GM12878 (cell line): Measurements from ENCODE around the gene PCK1. TPM values are rescaled to one million over a fixed set of nuclear protein-coding genes. Genes with fewer than 3 reads are reported as not detected.

Experiments
- ATAC-seq: fragments of 200-7000 bp; cut with Tn5 transposase; 3 replicates; pipeline ENCODE4 v1.9.1; 2020; ENCODE audit warnings: mild to moderate bottlenecking, moderate library complexity
- BruUV-seq: library from RNA; stranded (reverse); fragments of 400-500 nt; replicated peaks from 2 replicates; lab custom pipeline; 2021; lab: Mats Ljungman, UMichigan
- CTCF ChIA-PET: fragments of 300-600 bp; sonication (Branson Sonifier 250); formaldehyde crosslinking; extraction: SDS; loops from one replicate; lab custom pipeline; 2021; ENCODE audit warnings: inconsistent platforms; lab: Yijun Ruan, JAX
- POLR2A ChIA-PET: fragments of 350-600 bp; formaldehyde crosslinking; extraction: SDS; loops from one replicate; lab custom pipeline; 2021; ENCODE audit warnings: inconsistent platforms; lab: Charles Lee
- RAD21 ChIA-PET: fragments of 300-600 bp; sonication (Branson Sonifier 250); formaldehyde crosslinking; loops from one replicate; lab custom pipeline; 2023; ENCODE audit warnings: antibody characterized with exemption; ENCODE audit not compliant: unreplicated experiment; lab: Charles Lee
- SMC1A ChIA-PET: fragments of 300-600 bp; sonication (Branson Sonifier 250); formaldehyde crosslinking; loops from one replicate; lab custom pipeline; 2023; ENCODE audit not compliant: unreplicated experiment, uncharacterized antibody; lab: Charles Lee
- DNase-seq: peaks from one replicate; pipeline ENCODE4 v3.0.0-alpha.2; 2011; ENCODE audit warnings: low read depth, low spot score
- FAIRE-seq: peaks from 3 replicates; lab custom pipeline; 2011; peaks lifted over from hg19 to GRCh38; lab: Jason Lieb, UNC
- H2AFZ ChIP-seq: 2 replicates; pipeline ENCODE4 v1.6.0; 2011; ENCODE audit warnings: low read depth, low read length, control low read depth; ENCODE audit not compliant: control insufficient read depth
- H3K27ac ChIP-seq: 2 replicates; pipeline ENCODE4 v1.5.1; 2011; ENCODE audit warnings: control low read depth; ENCODE audit not compliant: control insufficient read depth, insufficient read depth
- H3K27me3 ChIP-seq, 2 experiments: replicated peaks in 1 of 2; 2 replicates each; pipeline versions ENCODE4 v1.6.0 to v1.6.1; 2011; ENCODE audit warnings: low read length in 1 of 2; ENCODE audit not compliant: control insufficient read depth in 2 of 2, insufficient read depth in 2 of 2
- H3K36me3 ChIP-seq, 2 experiments: 2 replicates each; pipeline ENCODE4 v1.5.1; 2011; ENCODE audit warnings: low read length in 1 of 2; ENCODE audit not compliant: control insufficient read depth in 2 of 2, insufficient read depth in 2 of 2
- H3K4me1 ChIP-seq: 2 replicates; pipeline ENCODE4 v1.6.1; 2011; ENCODE audit warnings: mild to moderate bottlenecking, low read length, moderate library complexity, mixed read lengths; ENCODE audit not compliant: control insufficient read depth, insufficient read depth
- H3K4me2 ChIP-seq: 2 replicates; pipeline ENCODE4 v1.6.0; 2011; ENCODE audit warnings: control low read depth; ENCODE audit not compliant: control insufficient read depth, insufficient read depth
- H3K4me3 ChIP-seq: fragments of 200-600 bp; sonication (generic); 2 replicates; pipeline ENCODE4 v1.5.1; 2016
- H3K79me2 ChIP-seq: 2 replicates; pipeline ENCODE4 v1.6.0; 2011; ENCODE audit warnings: low read length; ENCODE audit not compliant: control insufficient read depth, insufficient read depth
- H3K9ac ChIP-seq: 2 replicates; pipeline ENCODE4 v1.8.0; 2011; ENCODE audit warnings: low read length, control low read depth, mixed read lengths; ENCODE audit not compliant: control insufficient read depth, insufficient read depth
- H3K9me3 ChIP-seq: replicated peaks from 3 replicates; pipeline ENCODE4 v1.5.1; 2011; ENCODE audit warnings: mild to moderate bottlenecking, low read length; ENCODE audit not compliant: control insufficient read depth, insufficient read depth
- H4K20me1 ChIP-seq: 2 replicates; pipeline ENCODE4 v1.6.0; 2011; ENCODE audit not compliant: control insufficient read depth, insufficient read depth
- ASH2L ChIP-seq: fragments of 300-600, 200-600 bp; sonication (generic); IDR thresholded peaks from 2 replicates; pipeline ENCODE4 v1.6.1; 2017; ENCODE audit warnings: low read depth, mild to moderate bottlenecking, borderline replicate concordance
- BCL11A ChIP-seq: IDR thresholded peaks from 2 replicates; pipeline ENCODE4 v1.6.1; 2011; ENCODE audit warnings: low read depth, low read length
- IRF4 ChIP-seq: IDR thresholded peaks from 2 replicates; pipeline ENCODE4 v1.6.1; 2011; ENCODE audit warnings: low read depth, low read length
- POLR2AphosphoS2 ChIP-seq: IDR thresholded peaks from 2 replicates; pipeline ENCODE4 v1.6.1; 2011; ENCODE audit warnings: low read depth, mild to moderate bottlenecking, low read length, improper control_type of control experiment, moderate library complexity
- TCF7 ChIP-seq: IDR thresholded peaks from 2 replicates; pipeline ENCODE4 v1.6.1; 2014; ENCODE audit warnings: antibody characterized with exemption, borderline replicate concordance
- YBX1 ChIP-seq: fragments of 450-650 bp; IDR thresholded peaks from 2 replicates; pipeline ENCODE4 v1.6.1; 2016; ENCODE audit warnings: antibody characterized with exemption
- WGBS: methylation state at CpG from one replicate; pipeline ENCODE4 v1.1.6; 2016; ENCODE audit warnings: low lambda C conversion rate; ENCODE audit not compliant: insufficient replicate concordance, insufficient coverage; ENCODE audit errors: missing lambda C conversion rate; 5-methylcytosine and 5-hydroxymethylcytosine counted together
- in situ Hi-C: fragments of 300-500 bp; cut with MboI; formaldehyde crosslinking; loops from 9 replicates; pipeline ENCODE4 v1.14.3; 2018; ENCODE audit warnings: mixed read lengths
- intact Hi-C: fragments of 100-400 bp; cut with micrococcal nuclease; formaldehyde crosslinking; loops from one replicate; pipeline ENCODE4 v1.14.2; 2022; ENCODE audit not compliant: unreplicated experiment
- polyA plus RNA-seq, 11 experiments: library from polyadenylated mRNA; depleted of rRNA in 4 of 11; unstranded in 6 of 11; stranded (reverse) in 5 of 11; fragments of >200 nt; fragmentation: Nextera tagmentation in 4 of 11; fragmentation: Illumina TruSeq in 1 of 11; extraction: Ambion mirVana in 4 of 11; extraction: Trizol in 1 of 11; gene quantifications; 1 replicate in 1 of 11; 2 replicates in 10 of 11; pipeline versions ENCODE4 v1.2.1 to v1.2.3, GENCODE V29; 2011 to 2016; ENCODE audit warnings: inconsistent platforms in 2 of 11, missing spikeins in 2 of 11, low read depth in 1 of 11
- total RNA-seq, 4 experiments: library from RNA; depleted of rRNA in 3 of 4; stranded (reverse); fragments of >200 nt in 3 of 4; fragmentation: Illumina TruSeq in 1 of 4; extraction: Trizol in 1 of 4; gene quantifications; 2 replicates each; pipeline versions ENCODE4 v1.2.1 to v1.2.3, GENCODE V29; 2013 to 2021
- TF ChIP-seq, protein P1 (sequence below): IDR thresholded peaks from 2 replicates; pipeline ENCODE4 v1.6.1; 2012; ENCODE audit warnings: improper control_type of control experiment, low read depth, low read length; ENCODE audit not compliant: insufficient replicate concordance
- TF ChIP-seq, protein P2 (sequence below): fragments of 450-650 bp; IDR thresholded peaks from 2 replicates; pipeline ENCODE4 v1.6.1; 2017; ENCODE audit warnings: antibody characterized with exemption, mild to moderate bottlenecking, moderate library complexity

The PCK1 gene
- total and polyA plus RNA-seq, 10 of the 15 experiments (the other 5 are each of a cell fraction or from before 2014, with no cell fraction given): 0.02 to 0.33 (median 0.09) TPM; not detected in 5

DNA sequence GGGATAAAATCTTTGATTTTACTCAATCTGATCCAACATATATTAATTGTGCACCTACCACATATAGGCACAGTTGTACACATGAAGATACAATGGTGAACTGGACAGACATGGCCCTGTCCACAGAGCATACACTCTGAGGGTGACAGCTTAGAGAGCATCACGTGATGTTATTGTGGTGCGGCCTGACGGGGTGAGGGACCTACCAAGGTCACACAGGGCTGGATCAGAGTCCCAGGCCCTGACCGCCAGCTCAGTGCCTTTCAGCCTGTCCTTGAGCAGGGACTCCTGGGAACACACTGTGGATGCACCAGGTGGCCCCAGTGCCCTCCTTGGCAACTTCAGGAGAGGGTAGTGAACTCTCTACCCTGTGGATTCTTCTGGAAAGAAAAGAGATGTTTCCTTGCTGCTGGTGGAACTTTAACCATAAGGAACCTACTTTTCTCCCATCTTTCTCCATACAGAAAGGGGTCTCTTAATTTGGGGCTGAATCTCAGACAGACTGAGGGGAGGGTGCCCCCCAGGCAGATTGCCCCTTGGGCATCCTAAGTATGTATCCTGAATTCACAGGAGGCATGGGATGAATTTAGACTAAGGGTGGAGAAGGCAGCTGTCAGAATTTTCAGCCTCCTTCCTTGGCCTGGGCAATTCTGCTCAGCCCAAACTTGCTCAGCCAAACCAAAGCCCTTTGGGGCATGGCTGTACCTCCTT is 26.5 kb downstream of the PCK1 start:
- ChIA-PET SMC1A (interaction anchor here (0.6 to 2.1 kb wide), 2 partner anchors 9 to 187 kb away, joined by 3 to 6 read pairs; no protein-coding TSS in a partner anchor), CTCF (interaction anchor here (0.5 kb wide), 1 partner anchor 624 kb away, joined by 3 read pairs; no protein-coding TSS in a partner anchor), POLR2A (no interaction called here), RAD21 (no interaction called here)
- ATAC-seq: no peak
- H4K20me1 ChIP-seq: no peaks in the 10 kb centered on the region
- no TSS peak for BruUV-seq
- H3K9me3 ChIP-seq: peaks cover 2% of the 10 kb centered on the region; the same call in 1 of the 3 replicates
- H3K36me3 ChIP-seq: no peaks in the 10 kb centered on the region
- no peak overlapping the region for H2AFZ ChIP-seq
- in situ Hi-C loops: no loop called here
- H3K27me3 ChIP-seq: no peaks in the 10 kb centered on the region; a peak in 1 of 4 replicates
- H3K4me1 ChIP-seq: no peaks in the 10 kb centered on the region
- 28% methylated on average over 4 of the region's 4 CpGs for WGBS
- H3K27ac ChIP-seq: no peak overlapping the region
- no peak overlapping the region for H3K9ac ChIP-seq
- no peak overlapping the region for H3K4me2 ChIP-seq
- intact Hi-C loops: no loop called here
- DNase-seq: no peak
- H3K79me2 ChIP-seq: no peaks in the 10 kb centered on the region
- no peak for TF ChIP-seq BCL11A
- TF ChIP-seq IRF4: no peak
- FAIRE-seq: no peak
- no peak overlapping the region for H3K4me3 ChIP-seq

DNA sequence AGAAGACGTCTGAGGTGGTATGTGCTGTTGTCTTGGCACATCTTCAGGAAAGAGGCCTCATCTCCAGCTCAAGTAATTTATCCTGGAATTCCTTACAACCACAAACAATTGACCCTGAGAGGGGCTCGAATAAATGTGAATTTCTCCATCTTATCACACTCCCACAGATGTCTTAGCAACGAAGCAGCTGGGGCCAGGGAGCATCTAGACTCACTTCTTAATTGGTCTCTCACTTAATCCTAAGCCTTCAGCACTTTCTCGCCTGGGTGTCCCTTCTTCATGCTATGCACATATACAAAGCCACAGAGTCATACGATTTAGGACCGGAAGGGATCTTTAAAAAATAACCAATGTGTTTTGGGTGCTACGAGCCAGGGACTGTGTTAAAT is 27.1 kb downstream of the PCK1 start:
- no TSS peak for BruUV-seq
- no peak overlapping the region for H3K9ac ChIP-seq
- H3K4me3 ChIP-seq: no peak overlapping the region
- no peaks in the 10 kb centered on the region for H3K36me3 ChIP-seq
- H3K79me2 ChIP-seq: no peaks in the 10 kb centered on the region
- no peak overlapping the region for H3K27ac ChIP-seq
- no peak overlapping the region for H3K4me2 ChIP-seq
- POLR2A ChIA-PET: no interaction called here
- WGBS: 28% methylated on average over 7 of the region's 7 CpGs
- intact Hi-C loops: no loop called here
- ATAC-seq: no peak
- in situ Hi-C loops: no loop called here
- H4K20me1 ChIP-seq: no peaks in the 10 kb centered on the region
- H3K4me1 ChIP-seq: no peaks in the 10 kb centered on the region
- H2AFZ ChIP-seq: no peak overlapping the region
- no peak for DNase-seq
- CTCF ChIA-PET: interaction anchor here (0.5 kb wide), 1 partner anchor 623 kb away, joined by 3 read pairs; no protein-coding TSS in a partner anchor
- peaks cover 2% of the 10 kb centered on the region; the same call in 1 of the 3 replicates for H3K9me3 ChIP-seq
- SMC1A ChIA-PET: interaction anchor here (2.1 kb wide), 1 partner anchor 8 kb away, joined by 6 read pairs; no protein-coding TSS in a partner anchor
- RAD21 ChIA-PET: no interaction called here
- H3K27me3 ChIP-seq: no peaks in the 10 kb centered on the region; a peak in 1 of 4 replicates
- no peak for FAIRE-seq
- TF ChIP-seq, protein P1, sequence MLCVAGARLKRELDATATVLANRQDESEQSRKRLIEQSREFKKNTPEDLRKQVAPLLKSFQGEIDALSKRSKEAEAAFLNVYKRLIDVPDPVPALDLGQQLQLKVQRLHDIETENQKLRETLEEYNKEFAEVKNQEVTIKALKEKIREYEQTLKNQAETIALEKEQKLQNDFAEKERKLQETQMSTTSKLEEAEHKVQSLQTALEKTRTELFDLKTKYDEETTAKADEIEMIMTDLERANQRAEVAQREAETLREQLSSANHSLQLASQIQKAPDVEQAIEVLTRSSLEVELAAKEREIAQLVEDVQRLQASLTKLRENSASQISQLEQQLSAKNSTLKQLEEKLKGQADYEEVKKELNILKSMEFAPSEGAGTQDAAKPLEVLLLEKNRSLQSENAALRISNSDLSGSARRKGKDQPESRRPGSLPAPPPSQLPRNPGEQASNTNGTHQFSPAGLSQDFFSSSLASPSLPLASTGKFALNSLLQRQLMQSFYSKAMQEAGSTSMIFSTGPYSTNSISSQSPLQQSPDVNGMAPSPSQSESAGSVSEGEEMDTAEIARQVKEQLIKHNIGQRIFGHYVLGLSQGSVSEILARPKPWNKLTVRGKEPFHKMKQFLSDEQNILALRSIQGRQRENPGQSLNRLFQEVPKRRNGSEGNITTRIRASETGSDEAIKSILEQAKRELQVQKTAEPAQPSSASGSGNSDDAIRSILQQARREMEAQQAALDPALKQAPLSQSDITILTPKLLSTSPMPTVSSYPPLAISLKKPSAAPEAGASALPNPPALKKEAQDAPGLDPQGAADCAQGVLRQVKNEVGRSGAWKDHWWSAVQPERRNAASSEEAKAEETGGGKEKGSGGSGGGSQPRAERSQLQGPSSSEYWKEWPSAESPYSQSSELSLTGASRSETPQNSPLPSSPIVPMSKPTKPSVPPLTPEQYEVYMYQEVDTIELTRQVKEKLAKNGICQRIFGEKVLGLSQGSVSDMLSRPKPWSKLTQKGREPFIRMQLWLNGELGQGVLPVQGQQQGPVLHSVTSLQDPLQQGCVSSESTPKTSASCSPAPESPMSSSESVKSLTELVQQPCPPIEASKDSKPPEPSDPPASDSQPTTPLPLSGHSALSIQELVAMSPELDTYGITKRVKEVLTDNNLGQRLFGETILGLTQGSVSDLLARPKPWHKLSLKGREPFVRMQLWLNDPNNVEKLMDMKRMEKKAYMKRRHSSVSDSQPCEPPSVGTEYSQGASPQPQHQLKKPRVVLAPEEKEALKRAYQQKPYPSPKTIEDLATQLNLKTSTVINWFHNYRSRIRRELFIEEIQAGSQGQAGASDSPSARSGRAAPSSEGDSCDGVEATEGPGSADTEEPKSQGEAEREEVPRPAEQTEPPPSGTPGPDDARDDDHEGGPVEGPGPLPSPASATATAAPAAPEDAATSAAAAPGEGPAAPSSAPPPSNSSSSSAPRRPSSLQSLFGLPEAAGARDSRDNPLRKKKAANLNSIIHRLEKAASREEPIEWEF: no peak
- no peak for TF ChIP-seq POLR2AphosphoS2
- no peak for TF ChIP-seq YBX1
- TF ChIP-seq TCF7: no peak
- TF ChIP-seq, protein P2, sequence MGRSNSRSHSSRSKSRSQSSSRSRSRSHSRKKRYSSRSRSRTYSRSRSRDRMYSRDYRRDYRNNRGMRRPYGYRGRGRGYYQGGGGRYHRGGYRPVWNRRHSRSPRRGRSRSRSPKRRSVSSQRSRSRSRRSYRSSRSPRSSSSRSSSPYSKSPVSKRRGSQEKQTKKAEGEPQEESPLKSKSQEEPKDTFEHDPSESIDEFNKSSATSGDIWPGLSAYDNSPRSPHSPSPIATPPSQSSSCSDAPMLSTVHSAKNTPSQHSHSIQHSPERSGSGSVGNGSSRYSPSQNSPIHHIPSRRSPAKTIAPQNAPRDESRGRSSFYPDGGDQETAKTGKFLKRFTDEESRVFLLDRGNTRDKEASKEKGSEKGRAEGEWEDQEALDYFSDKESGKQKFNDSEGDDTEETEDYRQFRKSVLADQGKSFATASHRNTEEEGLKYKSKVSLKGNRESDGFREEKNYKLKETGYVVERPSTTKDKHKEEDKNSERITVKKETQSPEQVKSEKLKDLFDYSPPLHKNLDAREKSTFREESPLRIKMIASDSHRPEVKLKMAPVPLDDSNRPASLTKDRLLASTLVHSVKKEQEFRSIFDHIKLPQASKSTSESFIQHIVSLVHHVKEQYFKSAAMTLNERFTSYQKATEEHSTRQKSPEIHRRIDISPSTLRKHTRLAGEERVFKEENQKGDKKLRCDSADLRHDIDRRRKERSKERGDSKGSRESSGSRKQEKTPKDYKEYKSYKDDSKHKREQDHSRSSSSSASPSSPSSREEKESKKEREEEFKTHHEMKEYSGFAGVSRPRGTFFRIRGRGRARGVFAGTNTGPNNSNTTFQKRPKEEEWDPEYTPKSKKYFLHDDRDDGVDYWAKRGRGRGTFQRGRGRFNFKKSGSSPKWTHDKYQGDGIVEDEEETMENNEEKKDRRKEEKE: no peak
- no peak for TF ChIP-seq ASH2L
